HG03575 (cell line): ENCODE results near the gene LRIG1.

Experiments
- ATAC-seq: cut with Tn5 transposase; IDR thresholded peaks from one replicate; pipeline ENCODE4 v1.9.1; 2021; ENCODE audit not compliant: unreplicated experiment, insufficient number of reproducible peaks, low FRiP score; ENCODE audit errors: extremely low read depth

LRIG1 gene

DNA sequence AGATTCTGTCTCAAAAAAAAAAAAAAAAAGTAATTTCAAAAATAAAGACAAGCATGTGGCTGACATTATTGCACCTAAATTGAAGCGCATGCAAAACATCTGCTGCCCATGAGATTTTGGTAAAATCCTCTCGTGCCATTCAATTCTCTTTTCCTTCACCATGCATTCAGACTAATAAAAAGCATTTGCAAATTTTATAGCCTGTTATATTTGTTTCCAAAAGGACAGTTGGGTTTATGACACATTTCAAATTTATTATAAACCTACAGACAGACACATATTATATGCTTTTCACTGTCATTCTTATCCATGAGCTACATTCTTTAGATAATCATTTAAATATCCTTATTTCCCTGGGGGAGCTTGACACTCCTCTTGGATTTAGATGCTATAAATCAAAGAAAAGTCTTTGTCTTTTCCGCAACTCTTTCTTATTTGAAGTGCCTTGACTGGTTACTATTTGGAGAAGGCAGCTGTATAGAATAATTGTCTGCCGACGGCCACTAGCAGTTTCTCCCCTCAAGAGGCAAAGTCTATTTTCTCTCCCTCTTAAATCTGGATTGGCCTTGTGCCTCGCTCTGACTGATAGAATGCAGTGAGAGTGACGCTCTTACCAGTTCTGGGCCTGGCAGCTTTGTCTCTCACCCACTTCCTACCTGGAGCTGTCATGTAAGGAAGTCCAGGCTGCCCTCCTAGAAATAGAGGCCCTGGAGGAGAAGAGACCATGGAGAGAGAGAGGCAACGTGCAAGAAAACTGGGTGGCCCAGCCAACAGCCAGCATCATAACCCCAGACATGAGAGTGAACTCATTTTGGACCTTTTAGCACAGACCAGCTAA lies 6.8 kb upstream of the LRIG1 start:
- ATAC-seq = no peak

DNA sequence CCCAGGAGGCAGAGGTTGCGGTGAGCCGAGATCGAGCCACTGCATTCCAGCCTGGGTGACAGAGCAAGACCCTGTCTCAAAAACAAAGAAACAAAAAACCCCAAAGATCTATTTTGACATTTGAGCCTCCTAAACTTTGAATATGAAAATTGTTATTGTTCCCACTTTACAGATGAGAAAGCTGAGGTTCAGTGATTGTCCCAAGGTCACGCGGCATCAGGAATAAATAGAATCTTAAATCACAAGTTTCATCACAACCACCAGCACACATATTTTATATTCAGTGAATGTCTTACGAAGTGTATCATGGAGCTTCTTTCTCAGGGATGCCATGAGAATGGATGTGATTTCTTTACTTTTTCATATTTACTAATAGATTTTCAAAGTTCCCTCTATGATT lies 5.3 kb upstream of the LRIG1 start:
- no peak for ATAC-seq

DNA sequence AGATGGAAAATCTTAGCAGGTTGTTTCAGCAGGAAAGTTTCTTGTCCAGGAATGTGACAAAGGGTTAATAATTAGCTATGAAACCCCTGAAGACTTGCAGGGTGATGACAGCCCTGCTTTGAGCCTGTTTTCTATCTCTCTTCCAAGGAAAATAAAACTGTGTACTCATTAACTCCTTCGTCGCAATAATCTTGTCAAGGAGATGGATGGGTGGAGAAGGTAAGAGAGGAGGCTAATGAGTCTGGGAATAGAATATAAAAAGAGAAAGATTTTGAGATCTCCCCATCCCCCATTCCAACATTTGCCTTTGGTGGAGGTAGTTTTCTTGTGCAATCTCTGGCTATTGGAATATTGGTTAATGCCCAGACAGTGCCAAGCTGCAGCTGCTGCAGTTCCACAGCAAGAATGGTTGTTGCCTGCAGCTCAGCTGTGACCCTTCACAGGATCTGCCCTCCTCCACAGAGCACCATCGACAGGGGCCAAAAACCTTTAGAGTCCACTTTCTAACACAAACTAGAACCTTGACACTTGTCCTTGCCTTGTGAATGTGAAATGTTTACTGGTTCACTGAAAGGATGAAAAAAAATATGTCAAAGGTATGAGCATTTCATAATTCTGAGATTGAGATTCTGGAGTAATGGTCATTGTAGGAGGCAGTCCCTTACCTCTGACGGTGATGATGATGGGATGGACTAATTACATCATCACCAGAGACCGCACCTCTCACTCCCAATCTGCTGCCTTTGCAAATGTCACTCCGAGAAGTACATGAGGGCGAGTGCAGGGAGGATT lies 4.2 kb upstream of the LRIG1 start:
- ATAC-seq = no peak

DNA sequence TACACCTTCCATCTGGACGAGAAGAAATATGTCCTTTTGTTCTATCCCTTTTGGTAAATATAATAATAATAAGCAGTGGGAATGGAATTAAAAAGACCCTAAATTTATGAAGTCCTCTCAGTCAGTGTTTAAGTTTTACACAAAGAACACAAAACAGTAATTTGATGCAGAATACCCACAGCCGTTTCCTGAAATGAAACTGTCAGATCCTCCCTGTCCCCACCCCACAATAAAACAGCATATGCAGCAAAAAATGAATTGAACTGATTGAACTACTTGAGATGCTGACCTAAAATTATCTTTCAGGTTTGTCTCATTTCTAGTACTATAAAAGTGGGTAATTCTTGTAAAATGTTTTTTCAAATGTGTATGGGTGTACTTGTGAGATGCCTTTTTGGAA lies 2.2 kb upstream of the LRIG1 start:
- ATAC-seq = no peak

DNA sequence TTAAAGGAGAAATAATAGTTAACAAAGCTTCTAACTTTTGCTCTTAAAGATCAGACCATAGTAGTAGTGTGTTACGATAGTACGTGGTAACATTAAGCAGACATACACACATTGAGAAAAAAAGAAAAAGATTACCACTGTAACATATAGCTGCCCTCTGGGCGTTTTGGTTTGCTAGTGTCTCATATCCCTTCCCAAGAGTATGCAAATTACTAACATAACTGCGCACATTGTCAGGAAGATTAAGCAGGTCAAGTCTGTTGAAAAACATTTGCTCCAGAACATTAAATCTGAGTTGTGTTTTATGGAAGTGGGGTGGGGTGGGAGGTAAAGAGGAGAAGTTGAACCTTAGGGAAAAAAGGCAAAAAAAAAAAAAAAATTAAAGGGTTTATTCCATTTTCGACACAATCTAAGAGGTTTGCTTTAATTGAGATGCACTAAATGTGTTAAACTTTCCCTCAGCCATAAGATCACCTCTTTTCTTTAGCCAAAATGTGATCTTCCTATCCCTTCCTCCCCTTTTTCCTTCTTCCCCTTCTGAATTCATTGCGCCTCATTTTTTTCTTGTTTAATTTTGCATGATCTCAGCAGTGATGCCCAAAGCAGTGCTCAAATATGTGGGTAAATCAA lies 1.5 kb upstream of the LRIG1 start:
- ATAC-seq = no peak

DNA sequence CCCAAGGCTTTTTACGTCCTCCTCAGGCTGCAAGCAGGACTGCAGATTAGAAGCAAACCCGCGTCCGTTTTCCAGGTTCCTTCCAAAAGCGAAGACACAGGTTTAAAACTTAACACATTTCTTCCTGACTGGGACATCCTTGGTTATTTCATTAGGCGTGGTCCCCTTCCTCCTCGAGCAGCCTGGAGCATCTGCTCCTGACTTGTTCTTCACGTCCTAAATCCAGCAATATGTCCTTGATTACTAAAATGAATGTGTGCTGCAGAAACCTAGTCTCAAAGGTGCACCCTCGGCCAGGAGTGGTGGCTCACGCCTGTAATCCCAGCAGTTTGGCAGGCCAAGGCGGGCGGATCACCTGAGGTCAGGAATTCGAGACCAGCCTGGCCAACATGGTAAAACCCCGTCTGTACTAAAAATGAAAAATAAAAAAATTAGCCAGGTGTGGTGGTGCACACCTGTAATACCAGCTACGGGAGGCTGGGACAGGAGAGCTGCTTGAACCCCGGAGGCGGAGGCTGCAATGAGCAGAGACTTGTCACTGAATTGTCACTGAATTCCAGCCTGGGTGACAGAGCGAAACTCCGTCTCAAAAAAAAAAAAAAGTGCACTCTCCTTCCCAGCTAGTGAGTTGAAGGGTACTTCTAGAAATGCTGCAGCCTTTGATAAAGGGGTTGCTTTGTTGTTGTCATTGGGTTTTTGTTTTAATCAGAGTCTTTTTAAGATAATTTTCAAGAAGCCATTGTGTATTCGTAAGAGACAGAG lies 842 bp upstream of the LRIG1 start:
- no peak for ATAC-seq

DNA sequence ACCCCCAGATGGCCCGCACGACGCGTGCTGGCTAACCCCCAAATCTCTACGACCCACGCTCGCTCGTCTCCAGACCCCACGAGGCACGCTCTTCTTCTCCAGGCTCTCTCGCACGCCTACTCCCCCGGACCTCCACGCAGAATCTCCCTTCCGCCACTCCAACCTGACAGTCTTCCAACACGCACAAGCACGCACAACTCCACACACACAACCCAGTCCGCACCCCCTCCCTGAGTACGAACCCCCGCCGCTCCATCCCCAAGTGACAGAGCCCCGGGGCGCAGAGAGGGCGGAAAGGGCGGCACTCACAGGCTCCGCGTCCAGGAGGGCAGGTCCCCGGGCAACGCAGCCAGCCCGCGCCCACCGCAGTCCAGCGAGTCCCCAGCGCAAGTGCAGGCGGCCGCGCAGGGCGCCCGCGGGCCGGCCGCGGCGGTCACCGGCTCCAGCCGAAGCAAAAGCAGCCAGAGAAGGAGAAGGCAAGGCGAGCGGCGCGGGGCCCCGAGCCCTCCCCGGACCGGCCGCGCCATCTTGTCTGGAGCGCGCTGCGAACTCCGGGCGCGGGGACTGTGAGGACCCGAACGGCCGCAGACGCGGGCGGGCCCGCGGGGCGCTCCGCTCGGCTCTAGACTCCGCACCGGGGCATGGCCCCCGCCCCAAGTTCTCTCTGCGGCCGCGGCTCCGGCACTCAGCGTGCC lies 794 bp downstream of the LRIG1 start:
- ATAC-seq = no peak

DNA sequence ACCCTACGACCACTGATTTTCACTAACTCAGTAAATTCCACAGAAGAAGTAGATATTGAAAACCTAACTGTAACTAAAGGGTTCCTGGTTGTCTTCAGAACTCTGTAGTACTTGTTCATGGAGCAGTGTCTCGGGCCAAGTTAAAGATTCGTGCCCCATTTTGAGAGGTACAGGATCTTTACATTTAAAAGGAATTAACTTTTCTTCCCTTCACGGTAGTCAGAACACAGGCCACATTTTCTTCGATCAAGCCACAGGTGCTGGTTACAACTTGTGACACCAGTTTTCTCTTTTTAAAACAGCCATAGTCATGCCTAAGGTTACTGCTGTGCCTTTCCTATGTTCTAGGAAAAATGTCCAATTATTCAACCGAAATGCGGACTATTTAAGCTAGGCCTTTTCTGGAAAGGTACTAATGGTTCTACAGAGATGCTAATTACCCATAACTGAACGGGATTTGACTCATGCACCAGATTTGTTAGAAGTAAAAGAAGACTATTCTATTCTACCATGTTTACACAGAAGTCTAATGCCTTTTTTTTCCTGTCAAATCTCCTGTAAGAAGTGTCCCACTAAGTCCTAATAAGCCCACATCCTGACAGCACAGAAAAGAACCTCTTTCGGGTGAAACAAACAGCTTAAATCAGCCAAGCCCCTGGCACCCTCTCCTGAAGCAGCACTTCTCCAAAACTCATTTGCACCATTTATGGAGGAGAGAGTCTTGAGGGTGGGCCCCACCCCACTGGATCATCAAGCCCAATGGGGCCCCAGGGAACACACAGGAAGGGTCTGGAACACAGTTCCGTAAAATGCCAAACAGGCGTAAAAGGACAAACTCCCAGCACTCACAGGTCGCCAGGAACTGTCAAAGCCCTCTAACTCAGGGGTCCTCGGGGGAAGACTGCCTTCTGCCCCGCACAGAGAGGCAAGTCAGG lies 1.9 kb downstream of the LRIG1 start:
- ATAC-seq = no peak

DNA sequence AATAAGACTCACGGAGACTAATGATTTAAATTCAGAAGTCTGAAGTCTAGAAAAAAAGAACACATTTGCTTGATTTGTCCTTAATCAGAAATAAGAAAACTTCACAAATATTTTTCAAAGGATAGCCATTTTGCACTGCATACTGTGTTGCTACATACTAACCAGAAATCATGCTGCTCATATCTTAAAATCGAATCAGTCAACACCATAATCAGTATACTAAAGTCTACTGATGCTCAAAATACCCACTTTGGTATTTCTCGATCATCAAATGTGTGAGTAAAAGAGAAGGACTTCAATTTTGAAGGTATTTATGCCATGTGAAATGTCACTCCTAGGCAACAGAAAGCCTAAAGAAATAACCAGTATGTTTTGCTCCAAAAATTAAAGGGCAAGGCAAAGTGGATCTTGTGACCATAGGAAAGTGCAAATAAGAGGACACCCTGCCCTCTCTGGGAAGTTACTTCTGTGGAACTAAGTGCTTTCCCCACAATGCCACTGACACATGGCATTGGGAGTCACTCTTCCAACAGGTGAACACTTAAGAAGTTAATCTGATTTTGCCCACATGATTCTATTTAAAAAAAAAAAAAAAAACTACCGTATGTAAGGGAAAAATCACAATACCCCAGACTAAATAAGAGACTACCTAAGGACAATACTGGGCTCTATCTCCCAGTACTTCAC lies 2.7 kb downstream of the LRIG1 start:
- ATAC-seq = no peak

DNA sequence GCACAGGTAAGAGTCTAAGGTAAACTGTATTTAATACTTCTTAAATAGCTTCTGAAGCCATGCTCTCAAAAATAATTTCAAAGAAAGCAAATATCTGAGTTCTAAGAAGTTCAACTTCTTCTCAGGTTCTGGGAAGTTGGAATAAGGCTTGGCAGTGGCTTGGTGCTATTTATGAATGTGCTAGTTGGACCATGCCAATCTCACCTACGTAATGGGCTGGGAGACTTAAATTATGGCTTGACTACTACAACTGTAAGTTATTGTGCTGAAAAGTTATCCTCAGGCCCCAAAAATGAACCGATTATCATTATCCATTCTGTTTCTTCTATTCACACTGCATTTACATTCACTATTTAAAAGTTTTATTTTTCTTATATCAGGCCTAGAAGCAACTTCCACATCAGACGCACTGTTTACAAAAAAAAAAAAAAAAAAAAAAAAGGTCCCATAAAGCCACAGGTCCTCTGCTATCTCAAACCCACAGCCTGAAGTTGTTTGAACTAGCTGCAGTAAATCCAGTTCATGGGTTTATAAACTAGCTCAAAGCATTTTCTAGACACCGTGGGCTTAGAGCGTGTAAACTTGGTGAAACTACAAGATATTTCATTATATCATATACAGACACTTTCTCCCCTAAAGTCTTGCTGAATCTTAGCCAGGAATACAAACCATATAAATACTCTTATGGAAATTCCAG lies 3.4 kb downstream of the LRIG1 start:
- no peak for ATAC-seq

DNA sequence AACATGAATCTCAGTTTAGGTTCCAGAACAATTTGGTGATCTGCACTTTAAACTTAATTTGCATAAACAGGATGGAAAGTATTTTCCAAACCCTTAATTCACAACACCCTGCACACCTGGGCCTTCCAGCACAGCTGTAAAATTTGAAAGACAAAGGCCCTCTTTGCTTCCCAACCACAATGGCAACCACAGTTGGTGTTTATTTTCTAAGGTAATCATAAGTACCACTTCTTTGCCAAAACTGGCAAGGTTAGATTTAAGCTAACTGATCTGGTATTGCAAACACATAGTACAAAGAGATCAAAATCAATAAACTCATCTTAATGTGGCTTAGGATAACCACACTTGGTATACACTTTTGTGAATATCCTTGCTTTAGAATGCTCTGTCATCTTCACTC lies 4.1 kb downstream of the LRIG1 start:
- no peak for ATAC-seq

DNA sequence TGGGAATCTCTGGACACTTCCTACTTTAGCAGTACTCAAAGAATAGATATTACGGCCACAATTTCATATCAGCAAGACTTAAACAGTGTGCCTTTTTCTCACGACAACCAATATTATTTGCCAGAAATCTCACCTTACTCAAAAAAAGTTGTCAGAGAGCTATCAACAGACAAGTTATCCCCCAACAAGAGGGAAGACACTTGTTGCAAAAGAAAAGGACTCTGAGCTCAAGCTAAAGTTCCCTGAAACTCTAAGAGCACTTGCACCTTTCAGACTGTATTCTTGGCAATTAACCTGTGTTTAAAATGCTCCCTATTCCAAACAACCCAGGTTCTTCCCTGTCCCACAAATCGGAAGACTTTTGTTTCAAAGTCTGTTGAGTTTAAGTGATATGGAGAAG lies 4.5 kb downstream of the LRIG1 start:
- ATAC-seq = no peak

DNA sequence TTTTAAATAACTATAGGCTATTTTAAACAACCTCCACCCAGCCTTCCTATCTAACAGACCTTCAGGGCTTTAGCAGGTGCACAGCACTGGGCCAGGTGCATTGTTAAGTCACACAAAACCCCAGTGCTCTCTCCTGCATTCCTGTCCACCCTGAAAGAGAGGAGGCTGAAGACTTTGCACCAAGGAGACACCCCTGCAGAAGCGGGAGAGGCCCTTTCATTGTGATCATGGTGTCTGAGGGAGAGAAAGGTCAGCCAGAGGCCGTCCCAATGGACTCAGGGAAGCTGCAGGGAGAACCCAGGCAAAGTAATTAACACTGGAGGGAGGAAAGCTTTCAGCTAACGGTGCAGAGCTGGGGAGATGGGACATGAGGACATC lies 5.2 kb downstream of the LRIG1 start:
- no peak for ATAC-seq

DNA sequence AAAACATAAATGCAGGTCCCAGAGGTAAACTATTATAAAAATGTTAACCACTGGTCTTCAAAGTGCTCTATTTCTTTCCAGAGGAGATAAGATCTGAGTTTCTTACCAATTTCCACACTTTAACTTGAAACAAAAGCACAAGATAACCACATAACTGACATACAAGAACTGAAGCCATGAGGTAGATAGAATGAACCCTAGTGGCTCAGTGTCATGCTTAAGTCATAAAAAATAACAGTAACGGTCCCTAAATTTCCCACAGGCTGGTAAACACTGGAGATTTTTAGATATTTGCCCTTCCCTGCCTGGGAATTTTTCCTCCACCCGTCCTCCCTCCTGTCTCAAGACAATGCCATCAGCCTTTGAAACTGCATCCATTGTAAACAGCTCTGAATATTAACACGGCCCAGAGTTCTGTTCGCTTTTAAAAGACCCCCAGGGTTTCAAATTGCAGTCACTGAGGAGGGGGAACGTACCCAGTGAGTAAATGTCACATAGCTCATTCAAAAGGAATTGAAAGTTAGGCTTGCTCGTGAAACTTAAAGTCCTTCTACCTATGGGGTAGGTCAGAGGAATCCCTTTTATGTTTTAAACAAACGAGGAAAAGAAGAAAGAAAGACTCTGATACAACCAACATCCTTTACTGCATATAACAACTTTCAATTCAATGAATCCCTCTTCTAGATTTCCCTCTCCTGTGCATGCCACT lies 5.7 kb downstream of the LRIG1 start:
- no peak for ATAC-seq

DNA sequence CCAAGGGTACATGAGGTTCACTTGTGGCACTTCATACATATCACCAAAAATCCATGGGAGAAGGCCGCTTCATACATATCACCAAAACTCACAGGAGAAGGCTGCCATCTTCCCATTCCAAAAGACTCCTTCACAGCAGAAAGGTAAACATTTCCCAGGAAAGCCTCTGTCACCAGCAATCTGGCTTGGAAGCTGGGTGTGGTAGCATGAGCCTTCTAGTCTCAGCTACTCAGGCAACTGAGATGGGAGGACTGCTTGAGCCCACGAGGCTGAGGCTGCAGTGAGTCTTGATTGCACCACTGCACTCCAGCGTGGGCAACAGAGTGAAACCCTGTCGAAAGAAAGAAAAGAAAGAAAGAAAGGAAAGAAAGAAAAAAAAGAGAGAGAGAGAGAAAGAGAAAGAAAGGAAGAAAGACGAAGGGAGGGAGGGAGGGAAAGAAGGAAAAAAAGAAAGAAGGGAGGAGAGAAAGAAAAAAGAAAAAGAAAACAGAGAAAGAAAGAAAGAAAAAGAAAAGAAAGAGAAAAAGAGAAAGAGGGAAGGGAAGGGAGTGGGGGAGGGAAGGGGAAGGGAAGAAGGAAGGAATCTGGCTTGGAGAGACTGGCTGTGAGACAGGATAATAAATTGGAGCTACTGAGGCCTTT lies 7.2 kb downstream of the LRIG1 start:
- ATAC-seq = no peak

DNA sequence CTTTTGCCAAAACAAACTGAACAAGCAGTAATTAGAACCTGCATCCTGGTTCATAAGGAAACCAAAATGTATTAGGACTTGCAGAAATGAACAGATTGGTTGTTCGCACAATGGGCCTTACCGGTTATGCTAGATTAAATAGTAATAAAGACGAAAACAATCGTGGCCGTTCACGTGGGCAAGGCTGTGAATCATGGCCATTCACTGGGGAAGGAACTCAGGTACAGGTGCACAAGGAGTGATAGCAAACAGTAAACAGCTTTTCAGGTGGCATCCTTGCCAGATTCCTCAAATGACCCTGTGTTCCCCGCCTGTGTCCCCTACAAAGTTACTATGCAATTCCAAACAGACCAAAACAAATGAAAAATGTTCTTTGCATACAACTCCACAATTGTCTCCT lies 8.2 kb downstream of the LRIG1 start:
- ATAC-seq = no peak
